Measurements from ENCODE around the gene STMP1. TPM values are rescaled to one million over a fixed set of nuclear protein-coding genes. Genes with fewer than 3 reads are reported as not detected.

STMP1 gene
- total RNA-seq, 1 donor from 2014 or later = 63.3 TPM

DNA sequence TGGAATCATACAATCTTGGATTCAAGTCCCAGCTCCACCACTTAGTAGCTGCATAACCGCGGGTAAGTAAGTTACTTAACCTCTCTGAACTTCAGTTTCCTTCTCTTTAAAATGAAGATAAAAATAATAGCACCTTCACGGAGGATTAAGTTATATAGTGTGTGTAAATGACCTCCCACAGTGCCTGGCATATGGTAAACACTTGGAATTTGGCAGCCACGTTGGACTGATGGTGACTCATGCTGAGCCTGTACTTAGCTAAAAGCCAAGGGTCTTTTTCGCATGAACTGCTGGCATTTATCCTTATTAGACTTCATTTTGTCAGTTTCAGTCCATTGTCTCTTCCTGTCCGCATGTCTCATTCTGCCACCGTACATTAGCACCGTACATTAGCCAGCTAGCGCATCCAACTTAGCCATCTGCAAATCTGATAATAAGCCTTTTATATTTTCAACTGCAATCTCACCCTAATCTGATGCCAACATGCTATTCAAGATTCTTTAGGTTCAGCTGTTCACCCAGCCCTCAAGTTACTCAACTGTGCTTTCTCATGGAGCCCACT, 54.4 kb downstream of the STMP1 start:
- peaks cover 3% of the 10 kb centered on the region for H3K27me3 Mint-ChIP-seq
- H3K4me1 Mint-ChIP-seq (ENCODE audit: low read depth) = peaks cover 3% of the 10 kb centered on the region
- no peaks in the 10 kb centered on the region for H3K36me3 Mint-ChIP-seq (ENCODE audit: insufficient read depth)

DNA sequence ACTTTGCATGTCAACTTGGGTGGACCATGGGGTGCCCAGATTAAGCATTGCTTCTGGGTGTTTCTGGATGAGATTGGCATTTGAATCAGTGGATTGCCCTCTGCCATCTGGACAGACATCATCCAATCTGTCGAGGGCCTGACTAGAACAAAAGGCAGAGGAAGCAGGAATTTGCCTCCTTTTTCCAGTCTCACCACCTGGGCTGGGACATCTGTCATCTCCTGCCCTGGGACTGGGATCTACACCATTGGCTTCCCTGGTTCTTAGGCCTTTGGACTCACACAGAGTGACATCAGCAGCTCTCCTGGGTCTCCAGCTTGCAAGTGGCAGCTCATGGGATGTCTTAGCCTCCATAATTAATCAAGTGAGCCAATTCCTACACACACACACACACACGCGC, 55.4 kb downstream of the STMP1 start:
- TF ChIP-seq, protein P1, sequence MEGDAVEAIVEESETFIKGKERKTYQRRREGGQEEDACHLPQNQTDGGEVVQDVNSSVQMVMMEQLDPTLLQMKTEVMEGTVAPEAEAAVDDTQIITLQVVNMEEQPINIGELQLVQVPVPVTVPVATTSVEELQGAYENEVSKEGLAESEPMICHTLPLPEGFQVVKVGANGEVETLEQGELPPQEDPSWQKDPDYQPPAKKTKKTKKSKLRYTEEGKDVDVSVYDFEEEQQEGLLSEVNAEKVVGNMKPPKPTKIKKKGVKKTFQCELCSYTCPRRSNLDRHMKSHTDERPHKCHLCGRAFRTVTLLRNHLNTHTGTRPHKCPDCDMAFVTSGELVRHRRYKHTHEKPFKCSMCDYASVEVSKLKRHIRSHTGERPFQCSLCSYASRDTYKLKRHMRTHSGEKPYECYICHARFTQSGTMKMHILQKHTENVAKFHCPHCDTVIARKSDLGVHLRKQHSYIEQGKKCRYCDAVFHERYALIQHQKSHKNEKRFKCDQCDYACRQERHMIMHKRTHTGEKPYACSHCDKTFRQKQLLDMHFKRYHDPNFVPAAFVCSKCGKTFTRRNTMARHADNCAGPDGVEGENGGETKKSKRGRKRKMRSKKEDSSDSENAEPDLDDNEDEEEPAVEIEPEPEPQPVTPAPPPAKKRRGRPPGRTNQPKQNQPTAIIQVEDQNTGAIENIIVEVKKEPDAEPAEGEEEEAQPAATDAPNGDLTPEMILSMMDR (IDR thresholded peaks at IDR 0.05; ENCODE audit: unreplicated experiment) = no peak
- H3K4me1 Mint-ChIP-seq (ENCODE audit: low read depth) = peaks cover 3% of the 10 kb centered on the region
- H3K36me3 Mint-ChIP-seq (ENCODE audit: insufficient read depth) = no peaks in the 10 kb centered on the region
- no peak overlapping the region for H3K4me3 Mint-ChIP-seq (ENCODE audit: low read depth)
- peaks cover 3% of the 10 kb centered on the region for H3K27me3 Mint-ChIP-seq
- no peaks in the 10 kb centered on the region for H3K9me3 Mint-ChIP-seq (ENCODE audit: low read depth)
- no peak overlapping the region for H3K27ac Mint-ChIP-seq
- DNase-seq (ENCODE audit: low spot score, unreplicated experiment) = no peak

More for the DNA sequence above, 54.4 kb downstream of the STMP1 start:
- H3K27ac Mint-ChIP-seq = no peak overlapping the region
- TF ChIP-seq, protein P1 (IDR thresholded peaks at IDR 0.05; ENCODE audit: unreplicated experiment) = no peak
- H3K9me3 Mint-ChIP-seq (ENCODE audit: low read depth) = no peaks in the 10 kb centered on the region
- no peak for DNase-seq (ENCODE audit: low spot score, unreplicated experiment)
- H3K4me3 Mint-ChIP-seq (ENCODE audit: low read depth) = no peak overlapping the region

DNA sequence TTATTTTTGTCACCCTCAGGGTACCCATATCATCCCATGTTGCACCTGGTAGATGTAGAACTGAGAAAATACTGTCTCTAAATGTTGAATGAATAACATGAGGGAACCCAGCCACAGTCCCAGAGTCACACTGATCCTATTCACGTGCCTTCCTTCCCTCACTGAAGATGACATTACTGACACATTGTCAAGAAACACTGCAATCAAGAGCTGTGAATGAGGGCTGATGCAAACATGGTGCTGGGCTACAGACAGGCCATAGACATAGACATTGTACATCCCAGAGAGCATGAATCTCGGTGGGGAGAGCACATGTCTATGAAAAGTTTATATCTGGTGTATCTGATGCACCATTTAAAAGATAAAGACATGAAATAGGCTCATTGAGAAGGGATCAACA, 55.9 kb downstream of the STMP1 start:
- TF ChIP-seq, protein P1 (IDR thresholded peaks at IDR 0.05; ENCODE audit: unreplicated experiment) = no peak
- Mint-ChIP-seq H3K27ac (no peak overlapping the region), H3K4me1 (ENCODE audit: low read depth) (peaks cover 3% of the 10 kb centered on the region), H3K9me3 (ENCODE audit: low read depth) (no peaks in the 10 kb centered on the region), H3K4me3 (ENCODE audit: low read depth) (no peak overlapping the region), H3K36me3 (ENCODE audit: insufficient read depth) (no peaks in the 10 kb centered on the region), H3K27me3 (no peaks in the 10 kb centered on the region)
- no peak for DNase-seq (ENCODE audit: low spot score, unreplicated experiment)

DNA sequence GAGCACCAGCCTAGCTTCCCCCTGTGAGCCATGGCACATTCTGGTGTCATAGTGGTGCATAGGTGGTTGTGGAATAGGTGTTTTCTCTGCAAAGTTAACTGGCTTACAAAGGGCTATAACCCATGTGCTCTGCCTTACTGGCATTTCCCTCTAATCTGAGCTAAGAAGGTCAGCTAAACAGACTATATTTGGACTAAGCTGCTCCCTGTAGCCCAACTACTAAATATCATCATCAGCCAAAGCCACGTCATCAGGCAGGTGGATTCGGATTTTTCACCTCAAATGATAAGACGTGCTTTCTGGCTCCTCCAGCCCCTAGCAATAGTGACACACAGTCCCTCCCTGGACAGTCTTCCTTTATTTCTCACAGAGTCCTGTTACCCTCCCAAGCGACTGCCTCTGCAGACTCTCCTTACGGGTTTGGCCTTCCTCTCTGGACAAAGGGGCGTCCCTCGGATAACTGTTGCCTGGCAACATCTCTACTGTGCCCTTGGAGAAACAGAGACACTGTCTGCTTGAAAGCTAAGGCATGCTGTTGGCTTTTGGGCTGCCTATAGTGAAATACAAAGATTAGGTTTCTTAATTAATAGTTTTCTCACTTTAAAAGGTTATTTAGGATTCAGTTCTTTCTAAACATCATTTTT, 56.6 kb downstream of the STMP1 start:
- H3K27me3 Mint-ChIP-seq = no peaks in the 10 kb centered on the region
- H3K36me3 Mint-ChIP-seq (ENCODE audit: insufficient read depth) = no peaks in the 10 kb centered on the region
- TF ChIP-seq, protein P1 (IDR thresholded peaks at IDR 0.05; ENCODE audit: unreplicated experiment) = no peak
- H3K9me3 Mint-ChIP-seq (ENCODE audit: low read depth) = no peaks in the 10 kb centered on the region
- DNase-seq (ENCODE audit: low spot score, unreplicated experiment) = no peak
- no peak overlapping the region for H3K4me3 Mint-ChIP-seq (ENCODE audit: low read depth)
- peaks cover 3% of the 10 kb centered on the region for H3K4me1 Mint-ChIP-seq (ENCODE audit: low read depth)
- H3K27ac Mint-ChIP-seq = no peak overlapping the region

DNA sequence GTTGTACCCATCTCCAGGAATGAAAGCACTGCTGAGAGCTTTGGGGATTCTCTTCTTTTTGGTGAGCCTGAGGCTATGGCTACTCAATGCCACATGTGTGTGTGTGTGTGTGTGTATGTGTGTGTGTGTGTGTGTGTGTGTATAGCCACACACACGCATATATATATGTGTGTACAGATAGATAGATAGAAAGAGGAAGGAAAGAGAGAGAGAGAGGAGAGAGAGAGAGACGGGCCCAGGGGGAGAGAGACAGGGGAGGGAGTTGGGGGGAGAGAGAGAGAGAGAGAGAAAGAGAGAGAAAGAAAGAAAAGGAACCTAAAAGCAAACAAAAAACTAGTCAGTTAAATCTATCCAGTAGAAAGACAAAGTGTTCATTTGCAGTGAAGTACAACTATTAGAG, 57.4 kb downstream of the STMP1 start:
- no peaks in the 10 kb centered on the region for H3K9me3 Mint-ChIP-seq (ENCODE audit: low read depth)
- no peak for DNase-seq (ENCODE audit: low spot score, unreplicated experiment)
- no peaks in the 10 kb centered on the region for H3K36me3 Mint-ChIP-seq (ENCODE audit: insufficient read depth)
- H3K27me3 Mint-ChIP-seq = no peaks in the 10 kb centered on the region
- no peak overlapping the region for H3K27ac Mint-ChIP-seq
- H3K4me3 Mint-ChIP-seq (ENCODE audit: low read depth) = no peak overlapping the region
- peaks cover 3% of the 10 kb centered on the region for H3K4me1 Mint-ChIP-seq (ENCODE audit: low read depth)
- TF ChIP-seq, protein P1 (IDR thresholded peaks at IDR 0.05; ENCODE audit: unreplicated experiment) = no peak
